HEK293 (cell line): ENCODE results near the gene SYT2.

ENCODE experiments used
- HOXA7 ChIP-seq: sonication (generic); formaldehyde crosslinking; IDR thresholded peaks from 2 replicates; pipeline ENCODE4 v1.8.1; 2022; ENCODE audit warnings: missing genetic modification reagents, borderline replicate concordance
- MYNN ChIP-seq: fragments of 450-650 bp; formaldehyde crosslinking; IDR thresholded peaks from 2 replicates; pipeline ENCODE4 v1.5.1; 2016; ENCODE audit warnings: missing biosample characterization, missing genetic modification characterization, borderline replicate concordance
- REPIN1 ChIP-seq: fragments of 450-650 bp; formaldehyde crosslinking; IDR thresholded peaks from 2 replicates; pipeline ENCODE4 v1.5.1; 2017; ENCODE audit warnings: missing biosample characterization, missing genetic modification characterization, low read depth
- REST ChIP-seq: fragments of 450-650 bp; formaldehyde crosslinking; IDR thresholded peaks from 2 replicates; pipeline ENCODE4 v1.5.1; 2016; ENCODE audit warnings: missing biosample characterization, missing genetic modification characterization
- TRIM28 ChIP-seq: IDR thresholded peaks from 2 replicates; pipeline ENCODE4 v1.6.1; 2011; ENCODE audit warnings: low read length, control low read depth, borderline replicate concordance
- ZBTB49 ChIP-seq: fragments of 450-650 bp; formaldehyde crosslinking; IDR thresholded peaks from 2 replicates; pipeline ENCODE4 v1.5.1; 2016; ENCODE audit warnings: missing biosample characterization, missing genetic modification characterization, low read depth
- ZBTB7A ChIP-seq: fragments of 450-650 bp; formaldehyde crosslinking; IDR thresholded peaks from 2 replicates; pipeline ENCODE4 v1.5.1; 2016; ENCODE audit warnings: low read depth, missing biosample characterization, missing genetic modification characterization
- ZNF174 ChIP-seq: fragments of 450-650 bp; formaldehyde crosslinking; IDR thresholded peaks from 2 replicates; pipeline ENCODE4 v1.5.0; 2017; ENCODE audit warnings: missing biosample characterization, mild to moderate bottlenecking, missing genetic modification characterization
- ZNF274 ChIP-seq, 2 experiments: fragments of 200-500 bp in 1 of 2; fragments of 450-650 bp in 1 of 2; sonication (Bioruptor generic) in 1 of 2; formaldehyde crosslinking in 1 of 2; IDR thresholded peaks; 2 replicates each; pipeline versions ENCODE4 v1.5.1 to v1.6.1; 2014 to 2016; ENCODE audit warnings: borderline replicate concordance in 1 of 2, inconsistent platforms in 1 of 2, low read length in 1 of 2, missing biosample characterization in 1 of 2, missing genetic modification characterization in 1 of 2
- ZNF558 ChIP-seq: fragments of 450-650 bp; formaldehyde crosslinking; IDR thresholded peaks from 2 replicates; pipeline ENCODE4 v1.5.1; 2016; ENCODE audit warnings: missing biosample characterization, missing genetic modification characterization
- ZNF677 ChIP-seq: fragments of 450-650 bp; IDR thresholded peaks from 2 replicates; pipeline ENCODE4 v1.5.0; 2018; ENCODE audit warnings: missing biosample characterization, mild to moderate bottlenecking, missing genetic modification characterization, moderate library complexity
- ZSCAN5A ChIP-seq: fragments of 450-650 bp; formaldehyde crosslinking; IDR thresholded peaks from 2 replicates; pipeline ENCODE4 v1.5.1; 2016; ENCODE audit warnings: missing biosample characterization, missing genetic modification characterization
- TF ChIP-seq, protein P1 (sequence below): fragments of 450-650 bp; formaldehyde crosslinking; IDR thresholded peaks from 2 replicates; pipeline ENCODE4 v1.5.1; 2016; ENCODE audit warnings: missing biosample characterization, missing genetic modification characterization
- TF ChIP-seq, protein P2 (sequence below): fragments of 450-650 bp; formaldehyde crosslinking; IDR thresholded peaks from 2 replicates; pipeline ENCODE4 v1.5.1; 2016; ENCODE audit warnings: missing biosample characterization, missing genetic modification characterization, borderline replicate concordance

- TF ChIP-seq, protein P1, sequence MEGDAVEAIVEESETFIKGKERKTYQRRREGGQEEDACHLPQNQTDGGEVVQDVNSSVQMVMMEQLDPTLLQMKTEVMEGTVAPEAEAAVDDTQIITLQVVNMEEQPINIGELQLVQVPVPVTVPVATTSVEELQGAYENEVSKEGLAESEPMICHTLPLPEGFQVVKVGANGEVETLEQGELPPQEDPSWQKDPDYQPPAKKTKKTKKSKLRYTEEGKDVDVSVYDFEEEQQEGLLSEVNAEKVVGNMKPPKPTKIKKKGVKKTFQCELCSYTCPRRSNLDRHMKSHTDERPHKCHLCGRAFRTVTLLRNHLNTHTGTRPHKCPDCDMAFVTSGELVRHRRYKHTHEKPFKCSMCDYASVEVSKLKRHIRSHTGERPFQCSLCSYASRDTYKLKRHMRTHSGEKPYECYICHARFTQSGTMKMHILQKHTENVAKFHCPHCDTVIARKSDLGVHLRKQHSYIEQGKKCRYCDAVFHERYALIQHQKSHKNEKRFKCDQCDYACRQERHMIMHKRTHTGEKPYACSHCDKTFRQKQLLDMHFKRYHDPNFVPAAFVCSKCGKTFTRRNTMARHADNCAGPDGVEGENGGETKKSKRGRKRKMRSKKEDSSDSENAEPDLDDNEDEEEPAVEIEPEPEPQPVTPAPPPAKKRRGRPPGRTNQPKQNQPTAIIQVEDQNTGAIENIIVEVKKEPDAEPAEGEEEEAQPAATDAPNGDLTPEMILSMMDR (tag by site-specific recombination): no peak
- no peak for TF ChIP-seq HOXA7 (CRISPR knock-in tag)
- TF ChIP-seq ZBTB49 (tag by site-specific recombination): no peak
- TF ChIP-seq REST (tag by site-specific recombination): no peak
- no peak for TF ChIP-seq TRIM28
- TF ChIP-seq ZNF677 (tag by site-specific recombination): no peak
- no peak for TF ChIP-seq ZNF174
- TF ChIP-seq ZBTB7A (tag by site-specific recombination): no peak
- no peak for TF ChIP-seq REPIN1
- TF ChIP-seq MYNN (tag by site-specific recombination): no peak
- TF ChIP-seq ZNF558: no peak
- TF ChIP-seq, protein P2, sequence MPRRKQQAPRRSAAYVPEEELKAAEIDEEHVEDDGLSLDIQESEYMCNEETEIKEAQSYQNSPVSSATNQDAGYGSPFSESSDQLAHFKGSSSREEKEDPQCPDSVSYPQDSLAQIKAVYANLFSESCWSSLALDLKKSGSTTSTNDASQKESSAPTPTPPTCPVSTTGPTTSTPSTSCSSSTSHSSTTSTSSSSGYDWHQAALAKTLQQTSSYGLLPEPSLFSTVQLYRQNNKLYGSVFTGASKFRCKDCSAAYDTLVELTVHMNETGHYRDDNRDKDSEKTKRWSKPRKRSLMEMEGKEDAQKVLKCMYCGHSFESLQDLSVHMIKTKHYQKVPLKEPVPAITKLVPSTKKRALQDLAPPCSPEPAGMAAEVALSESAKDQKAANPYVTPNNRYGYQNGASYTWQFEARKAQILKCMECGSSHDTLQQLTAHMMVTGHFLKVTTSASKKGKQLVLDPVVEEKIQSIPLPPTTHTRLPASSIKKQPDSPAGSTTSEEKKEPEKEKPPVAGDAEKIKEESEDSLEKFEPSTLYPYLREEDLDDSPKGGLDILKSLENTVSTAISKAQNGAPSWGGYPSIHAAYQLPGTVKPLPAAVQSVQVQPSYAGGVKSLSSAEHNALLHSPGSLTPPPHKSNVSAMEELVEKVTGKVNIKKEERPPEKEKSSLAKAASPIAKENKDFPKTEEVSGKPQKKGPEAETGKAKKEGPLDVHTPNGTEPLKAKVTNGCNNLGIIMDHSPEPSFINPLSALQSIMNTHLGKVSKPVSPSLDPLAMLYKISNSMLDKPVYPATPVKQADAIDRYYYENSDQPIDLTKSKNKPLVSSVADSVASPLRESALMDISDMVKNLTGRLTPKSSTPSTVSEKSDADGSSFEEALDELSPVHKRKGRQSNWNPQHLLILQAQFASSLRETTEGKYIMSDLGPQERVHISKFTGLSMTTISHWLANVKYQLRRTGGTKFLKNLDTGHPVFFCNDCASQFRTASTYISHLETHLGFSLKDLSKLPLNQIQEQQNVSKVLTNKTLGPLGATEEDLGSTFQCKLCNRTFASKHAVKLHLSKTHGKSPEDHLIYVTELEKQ: no peak
- TF ChIP-seq ZNF274 (IDR thresholded peaks at IDR 0.05; ENCODE audit: low read length): no peak
- no peak for TF ChIP-seq ZNF274 (tag by site-specific recombination; IDR thresholded peaks at IDR 0.05; ENCODE audit: borderline replicate concordance)
- TF ChIP-seq ZSCAN5A (tag by site-specific recombination): no peak
Observed at GRCh38 chr1:202562444-202563060, 147.7 kb downstream of the SYT2 start.
